ENCODE data around the gene STX18. TPM values are rescaled to one million over a fixed set of nuclear protein-coding genes. Genes with fewer than 3 reads are reported as not detected.
"Not testable (repeated sequence)": the region's sequence is repeated elsewhere in the genome, so short reads cannot be mapped to it uniquely, and the experiment has no call there.

The STX18 gene
- polyA plus RNA-seq, 4 donors: 54.3 to 74.0 (median 69.0) TPM

DNA sequence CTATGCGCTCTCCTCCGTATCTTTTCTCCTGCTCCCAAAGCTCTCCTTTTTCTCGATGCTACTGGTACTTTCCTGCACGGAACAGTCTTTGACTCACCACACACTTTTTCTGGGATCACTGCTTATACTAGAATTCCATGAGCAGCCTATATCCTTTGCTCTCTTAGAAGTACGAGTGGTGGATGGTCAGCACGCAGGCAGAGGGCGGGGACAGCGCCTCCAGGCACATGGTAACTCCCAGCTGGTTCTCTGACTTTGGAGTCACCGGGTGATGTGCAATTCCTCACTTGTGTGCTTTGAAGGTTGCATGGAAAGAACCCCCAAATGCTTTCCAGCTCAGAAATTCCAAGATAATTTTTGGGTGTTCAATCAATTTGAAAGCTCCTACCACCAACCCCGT lies 56.0 kb downstream of the STX18 start:
- DNase-seq (ENCODE audit: low read depth in 4 of 4, low spot score in 2 of 4): no peak

DNA sequence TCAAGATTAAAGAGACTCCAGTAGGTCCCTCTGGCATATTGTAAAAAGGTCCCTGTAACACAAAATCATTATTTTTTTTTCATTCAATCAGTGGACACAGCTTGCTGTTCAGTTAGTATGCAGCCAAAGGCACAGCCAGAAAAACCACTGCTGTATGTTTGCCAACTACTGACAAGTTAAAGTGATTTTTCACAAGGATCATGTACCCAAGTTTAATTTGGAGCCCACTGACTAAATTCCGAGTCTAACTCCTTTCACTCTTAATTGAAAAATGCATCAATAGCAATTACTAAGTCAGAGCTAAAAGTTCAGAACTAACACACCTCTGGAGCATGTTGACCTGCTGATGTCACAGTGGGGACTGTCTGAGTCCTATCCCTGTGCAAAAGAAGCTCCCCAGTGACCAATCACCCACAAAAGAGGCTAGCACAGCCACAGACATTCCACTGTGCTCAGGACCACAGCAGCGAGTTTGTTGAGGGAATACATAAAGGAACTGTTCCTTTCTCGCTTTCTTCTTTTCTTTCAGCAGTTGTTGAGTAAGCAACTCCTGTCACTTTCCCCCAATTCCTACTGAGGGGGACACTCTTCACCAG lies 60.4 kb downstream of the STX18 start:
- no peak for DNase-seq (ENCODE audit: low read depth in 4 of 4, low spot score in 2 of 4)

DNA sequence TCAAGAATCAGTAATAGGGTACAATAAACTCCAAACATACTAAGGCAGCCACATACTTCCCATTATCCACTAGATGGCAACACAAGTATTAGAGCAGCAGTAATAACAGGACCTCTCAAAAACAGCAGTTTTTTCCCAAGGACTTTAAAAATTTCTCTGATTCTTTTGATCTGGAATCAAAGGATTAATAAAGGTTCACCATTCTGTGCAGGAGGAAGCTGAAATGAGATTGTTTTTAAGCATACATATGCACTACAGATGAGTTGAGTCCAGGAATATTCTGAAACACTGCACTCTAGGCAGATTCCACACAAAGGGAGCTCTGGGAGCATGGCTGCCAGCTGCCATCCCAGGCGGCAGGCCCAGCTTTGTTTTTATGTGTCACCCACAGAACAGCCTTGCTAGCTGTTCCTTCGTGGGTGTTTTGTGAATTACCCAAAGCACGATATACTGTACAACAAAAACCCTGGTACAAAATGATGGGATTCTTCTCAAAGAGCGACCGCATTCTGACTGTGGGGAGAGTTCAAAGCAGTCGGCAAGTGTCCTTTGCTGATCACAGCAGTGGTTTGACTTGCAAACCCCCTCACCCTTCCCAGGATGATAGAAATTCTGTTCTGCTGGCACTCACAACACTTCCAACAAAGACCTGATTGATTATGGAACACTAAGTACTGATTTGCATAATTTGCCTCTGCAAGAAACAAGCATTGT lies 61.0 kb downstream of the STX18 start:
- DNase-seq (ENCODE audit: low read depth in 4 of 4, low spot score in 2 of 4): no peak

DNA sequence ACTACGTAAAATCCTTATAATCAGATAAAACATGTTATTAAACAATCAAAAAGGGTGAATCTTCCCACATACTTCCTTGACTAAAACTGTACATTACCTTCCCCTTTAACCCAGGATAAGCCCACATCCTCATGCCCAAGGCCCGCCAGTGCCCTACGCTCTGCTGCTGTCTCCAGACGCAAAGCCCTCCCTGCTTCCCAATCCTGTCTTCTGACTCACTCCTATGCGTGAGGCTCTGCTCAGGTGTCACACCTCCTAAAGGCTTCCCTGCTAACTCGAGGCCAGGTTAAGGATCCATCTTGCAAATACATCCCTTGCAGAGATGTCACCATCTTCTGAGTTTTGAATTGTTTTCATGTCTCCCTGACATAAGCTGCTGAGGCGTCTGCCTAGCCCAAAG lies 61.6 kb downstream of the STX18 start:
- no peak for DNase-seq (ENCODE audit: low read depth in 4 of 4, low spot score in 2 of 4)

DNA sequence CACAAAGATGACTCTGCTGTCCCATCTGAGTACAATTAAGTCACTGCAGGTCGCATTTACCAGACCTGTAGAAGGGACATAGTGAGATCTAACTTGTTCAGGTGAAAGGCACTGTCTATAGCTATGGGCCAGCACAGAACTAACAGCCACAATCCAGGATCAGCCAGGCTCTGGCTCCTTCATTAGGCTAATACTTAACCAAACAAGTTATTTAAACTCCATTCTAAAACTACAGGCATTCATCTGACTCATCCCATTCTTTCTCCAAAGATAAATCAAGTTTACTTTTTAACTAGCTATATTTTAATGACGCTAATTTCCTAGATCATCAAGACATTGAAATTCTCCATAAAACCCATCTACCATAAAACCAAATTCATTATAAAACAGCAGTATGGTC lies 62.5 kb downstream of the STX18 start:
- DNase-seq (ENCODE audit: low read depth in 4 of 4, low spot score in 2 of 4): no peak

DNA sequence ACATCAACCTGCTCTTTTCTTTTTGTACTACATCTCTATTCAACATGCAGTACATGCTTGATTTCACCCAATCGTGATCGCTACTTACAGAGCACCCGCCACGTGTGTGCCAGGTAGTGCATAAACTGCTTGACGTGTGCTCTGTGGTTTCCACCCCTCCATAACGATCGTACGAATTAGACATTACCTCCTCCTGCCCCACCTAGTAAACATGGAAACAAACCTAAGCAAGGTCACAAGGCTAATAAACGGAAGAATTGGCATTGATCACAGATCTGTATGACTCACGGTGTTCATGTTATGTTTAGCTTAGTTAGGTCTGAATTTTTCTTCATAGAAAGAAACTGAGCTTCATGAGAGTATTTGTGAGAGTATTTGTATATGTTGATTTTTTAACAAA lies 64.1 kb downstream of the STX18 start:
- DNase-seq (ENCODE audit: low read depth in 4 of 4, low spot score in 2 of 4): no peak

DNA sequence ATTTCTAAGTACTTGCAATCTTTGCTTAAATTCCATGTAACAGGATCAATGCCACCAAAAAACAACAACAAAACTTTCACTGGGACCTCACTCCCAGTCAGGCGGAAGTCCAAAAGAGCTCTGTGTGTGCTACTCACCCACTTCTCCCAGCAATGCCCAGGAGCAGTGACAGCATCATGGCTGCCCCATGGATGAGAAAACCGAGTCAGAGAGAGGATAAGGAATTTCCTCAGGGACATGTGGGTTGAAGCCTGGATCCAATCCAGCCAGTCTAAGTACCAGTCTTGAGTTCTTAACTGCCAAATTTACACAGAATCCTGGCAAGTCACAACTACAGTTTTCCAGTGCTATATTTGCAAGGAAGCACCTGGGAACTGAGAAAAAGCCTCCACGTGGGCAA lies 64.5 kb downstream of the STX18 start:
- DNase-seq (ENCODE audit: low read depth in 4 of 4, low spot score in 2 of 4): no peak

DNA sequence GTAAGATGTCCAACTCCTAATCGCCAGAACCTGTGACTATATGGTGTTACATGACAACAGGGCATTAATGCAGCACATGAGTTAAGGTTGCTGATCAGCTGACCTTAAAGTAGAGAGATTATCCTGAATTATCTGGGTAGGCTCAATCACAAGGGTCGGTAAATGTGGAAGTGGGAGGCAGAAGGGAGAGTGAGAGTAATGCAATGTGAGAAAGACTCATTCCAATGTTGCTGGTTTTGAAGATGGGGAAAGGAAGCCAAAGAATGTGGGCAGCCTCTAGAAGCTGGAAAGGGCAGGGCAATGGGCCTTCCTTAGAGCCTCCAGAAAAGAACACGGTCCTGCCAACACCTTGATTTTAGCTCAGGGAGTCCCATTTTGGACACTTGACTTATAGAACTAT lies 67.4 kb downstream of the STX18 start:
- no peak for DNase-seq (ENCODE audit: low read depth in 4 of 4, low spot score in 2 of 4)

DNA sequence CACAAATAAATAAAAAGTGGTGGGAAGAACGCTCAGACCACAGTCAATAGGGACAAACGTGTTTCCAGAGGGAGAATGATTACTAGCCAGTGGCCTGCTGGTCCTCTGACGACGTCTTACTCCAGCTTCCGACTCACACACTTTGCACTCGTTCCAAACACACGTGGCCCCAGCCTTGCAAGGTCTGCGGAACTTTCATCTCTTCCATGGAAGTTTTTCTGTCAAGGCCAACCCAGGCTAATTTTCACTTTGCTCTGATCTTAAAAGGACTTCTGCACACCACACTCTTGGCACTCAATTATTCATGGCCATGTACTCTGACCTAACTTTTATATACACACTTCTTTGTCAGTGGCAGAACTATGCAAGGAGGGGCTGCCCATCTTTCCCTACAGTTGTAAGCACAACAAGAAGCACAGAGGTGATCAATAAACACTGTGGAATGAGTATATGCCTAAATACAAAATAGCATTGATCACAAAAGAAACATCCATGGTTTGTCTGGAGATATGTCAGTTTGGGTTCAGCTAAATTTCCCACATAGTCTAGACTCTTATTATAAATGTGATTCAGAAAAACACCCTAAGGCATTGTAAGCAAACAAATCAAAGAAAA lies 69.4 kb downstream of the STX18 start:
- DNase-seq (ENCODE audit: low read depth in 4 of 4, low spot score in 2 of 4): no peak

DNA sequence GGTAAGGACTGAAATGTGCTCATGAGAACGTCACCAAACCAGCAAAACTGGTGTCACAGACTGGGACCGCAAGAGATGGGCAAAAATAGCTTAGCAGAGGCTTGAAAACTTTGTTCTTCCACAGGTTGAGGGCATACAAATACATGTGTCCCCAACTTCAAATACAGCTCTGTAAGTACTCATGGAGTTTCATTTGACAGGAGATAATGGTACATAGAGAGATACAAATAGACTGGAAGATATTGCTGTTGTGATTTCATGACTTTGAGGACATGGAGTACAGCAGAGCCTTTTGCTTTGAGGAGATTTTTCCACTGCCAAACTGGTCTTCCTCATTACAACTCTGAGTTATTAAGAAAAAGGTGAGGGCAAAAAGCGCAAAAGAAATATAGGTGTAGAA lies 70.7 kb downstream of the STX18 start:
- no peak for DNase-seq (ENCODE audit: low read depth in 4 of 4, low spot score in 2 of 4)

DNA sequence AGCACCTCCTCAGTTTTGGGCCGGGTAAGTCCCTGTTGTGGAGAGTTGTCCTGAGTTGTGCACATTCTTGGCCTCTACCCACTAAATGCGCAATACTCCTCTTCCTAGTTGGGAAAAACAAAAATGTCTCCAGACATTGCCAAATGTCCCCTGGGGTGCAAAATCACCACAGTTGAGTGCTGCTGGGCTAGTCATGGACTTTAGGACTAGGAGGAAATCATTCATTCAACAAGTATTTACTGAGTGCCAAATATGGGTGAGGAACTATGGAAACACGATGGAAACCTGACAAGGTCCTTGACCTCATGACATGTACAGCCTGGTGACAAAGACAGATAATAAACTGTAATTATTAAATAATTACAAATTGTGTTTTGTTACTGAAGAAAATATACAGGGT lies 71.6 kb downstream of the STX18 start:
- no peak for DNase-seq (ENCODE audit: low read depth in 4 of 4, low spot score in 2 of 4)

DNA sequence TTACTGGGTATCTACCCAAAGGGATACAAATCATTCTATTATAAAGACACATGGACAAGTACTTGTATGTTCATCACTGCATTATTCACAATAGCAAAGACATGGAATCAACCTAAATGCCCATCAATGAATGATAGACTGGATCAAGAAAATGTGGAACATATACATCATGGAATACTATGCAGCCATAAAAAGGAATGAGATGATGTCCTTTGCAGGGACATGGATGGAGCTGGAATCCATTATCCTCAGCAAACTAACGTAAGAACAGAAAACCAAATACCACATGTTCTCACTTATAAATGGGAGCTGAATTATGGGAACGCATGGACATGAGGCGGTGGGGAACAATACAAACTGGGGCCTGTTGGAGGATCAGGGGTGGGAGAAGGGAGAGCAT lies 76.6 kb downstream of the STX18 start:
- not testable (repeated sequence) for DNase-seq (ENCODE audit: low read depth in 4 of 4, low spot score in 2 of 4)

DNA sequence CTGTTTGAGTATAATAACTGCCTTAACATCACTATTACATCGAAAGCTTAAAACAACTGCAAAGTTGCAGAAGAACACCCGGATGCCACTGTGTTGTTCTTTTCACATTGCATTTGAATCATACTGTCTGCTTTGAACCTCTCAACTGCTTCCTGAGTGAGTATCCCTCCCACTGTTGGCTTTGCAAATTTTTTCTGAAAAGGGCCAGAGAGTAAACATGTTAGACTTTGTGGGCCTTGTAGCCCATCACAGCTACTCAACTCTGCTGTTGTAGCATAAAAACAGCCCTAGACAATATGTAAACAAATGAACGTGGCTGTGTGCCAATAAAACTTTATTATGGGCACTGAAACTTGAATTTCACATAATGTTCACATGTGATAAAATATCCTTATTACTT lies 78.9 kb downstream of the STX18 start:
- DNase-seq (ENCODE audit: low read depth in 4 of 4, low spot score in 2 of 4): no peak

DNA sequence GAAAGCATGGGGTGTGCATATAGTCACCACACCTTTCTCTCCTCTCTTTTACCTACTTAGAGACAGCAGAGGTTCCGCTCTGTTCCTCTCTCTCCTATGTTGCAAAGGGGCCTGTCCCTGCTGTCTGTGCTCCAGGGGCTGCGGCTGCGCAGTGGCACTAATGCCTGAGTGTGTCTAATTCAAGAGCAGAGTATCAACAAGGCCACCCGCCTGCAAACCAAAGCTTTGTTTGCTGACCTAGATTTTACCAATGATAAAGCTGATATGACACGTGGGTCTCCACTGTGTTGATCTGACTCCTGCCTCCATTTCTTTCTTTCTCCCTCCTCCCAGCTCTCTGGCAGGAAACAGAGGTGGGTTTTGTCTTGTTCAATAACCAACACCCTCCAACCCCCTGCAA lies 80.0 kb downstream of the STX18 start:
- DNase-seq (ENCODE audit: low read depth in 4 of 4, low spot score in 2 of 4): no peak

DNA sequence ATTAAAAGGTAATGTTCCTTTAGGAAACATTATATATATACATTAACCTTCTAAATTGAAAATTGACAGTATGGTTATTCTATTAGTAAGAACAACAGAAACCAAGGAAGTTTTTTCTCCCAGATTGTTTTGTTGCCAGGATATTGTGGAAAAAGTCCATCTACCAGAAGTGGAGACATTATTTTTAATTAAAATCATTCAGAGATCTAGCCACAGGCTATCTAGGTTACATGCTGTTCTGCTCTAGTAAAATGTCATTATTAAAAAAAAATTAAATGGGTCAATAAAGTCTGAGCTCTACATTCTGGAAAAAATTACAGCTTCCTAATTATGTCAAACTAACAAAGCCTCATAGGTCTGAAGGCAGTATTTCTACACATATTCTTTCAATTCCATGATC lies 80.7 kb downstream of the STX18 start:
- no peak for DNase-seq (ENCODE audit: low read depth in 4 of 4, low spot score in 2 of 4)

DNA sequence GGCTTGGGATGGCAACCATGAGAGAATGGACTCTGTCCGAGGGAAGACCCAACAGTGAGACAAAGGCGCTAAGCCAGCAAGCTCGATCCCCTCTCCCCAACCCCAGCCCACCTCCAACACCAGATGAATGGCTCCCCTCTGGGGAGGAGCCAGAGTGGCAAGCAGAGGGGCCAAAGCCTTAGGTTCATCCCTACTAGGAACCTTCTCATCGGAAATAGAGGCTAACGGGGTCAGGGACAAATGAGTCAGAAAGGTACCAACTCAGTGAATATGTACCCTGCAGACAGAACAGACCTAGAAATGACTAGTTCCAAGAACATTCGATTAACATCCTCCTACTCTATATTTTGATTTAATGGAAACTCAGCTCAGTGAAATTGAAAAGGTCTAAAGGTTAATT lies 81.1 kb downstream of the STX18 start:
- DNase-seq (ENCODE audit: low read depth in 4 of 4, low spot score in 2 of 4): no peak

DNA sequence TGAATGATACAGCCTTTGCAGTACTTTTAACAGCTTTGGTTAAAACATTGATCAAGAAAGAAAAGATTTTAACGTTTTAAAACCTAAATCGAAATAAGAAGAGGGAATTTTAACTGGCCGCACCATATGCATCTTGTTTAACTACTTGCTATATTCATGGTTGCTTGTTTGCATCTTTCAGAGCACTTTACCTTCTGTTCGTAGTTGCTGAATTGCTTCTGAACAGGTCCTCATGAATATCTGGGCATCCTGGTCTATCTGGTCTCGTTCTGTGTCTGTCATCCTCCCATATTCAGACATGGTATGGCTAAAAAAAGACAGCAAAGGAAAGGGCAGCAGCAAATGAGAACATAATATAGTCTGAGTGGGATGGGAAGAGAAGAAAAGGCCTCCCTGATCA lies 82.7 kb downstream of the STX18 start:
- no peak for DNase-seq (ENCODE audit: low read depth in 4 of 4, low spot score in 2 of 4)

DNA sequence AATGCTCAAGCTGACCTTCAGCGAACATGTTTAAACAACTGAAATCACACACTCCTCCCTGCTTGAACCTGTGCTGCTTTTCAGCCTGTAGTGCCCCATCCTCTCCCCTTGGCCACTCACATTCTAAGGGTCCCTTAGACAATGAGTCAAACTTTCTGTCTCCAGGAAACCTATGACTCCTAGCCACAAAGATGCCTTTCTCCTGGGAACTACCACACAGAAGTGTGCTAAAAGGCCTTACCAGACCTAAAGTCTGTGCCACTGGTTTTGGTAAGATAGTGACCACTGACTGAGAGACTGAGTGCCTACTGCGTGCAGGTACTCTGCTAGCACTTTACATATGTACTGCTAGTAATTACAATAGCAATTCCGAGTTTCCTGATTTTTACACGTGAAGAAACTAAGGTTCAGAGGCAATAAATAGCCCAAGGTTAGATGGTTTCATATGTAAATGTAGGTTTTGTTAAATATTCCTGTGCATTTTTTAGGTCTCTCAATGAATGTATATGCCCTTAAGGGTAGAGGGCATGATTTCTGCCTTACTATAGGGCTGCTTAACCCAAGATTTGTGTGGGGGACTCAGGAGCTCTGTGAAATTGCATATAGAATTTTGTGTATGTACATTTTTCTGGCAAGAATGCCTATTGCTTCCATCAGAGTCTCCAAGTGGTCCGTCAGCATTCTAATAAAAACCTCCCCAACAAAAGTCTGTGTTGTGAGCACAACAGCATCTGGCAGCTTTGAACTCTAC lies 83.9 kb downstream of the STX18 start:
- no peak for DNase-seq (ENCODE audit: low read depth in 4 of 4, low spot score in 2 of 4)

DNA sequence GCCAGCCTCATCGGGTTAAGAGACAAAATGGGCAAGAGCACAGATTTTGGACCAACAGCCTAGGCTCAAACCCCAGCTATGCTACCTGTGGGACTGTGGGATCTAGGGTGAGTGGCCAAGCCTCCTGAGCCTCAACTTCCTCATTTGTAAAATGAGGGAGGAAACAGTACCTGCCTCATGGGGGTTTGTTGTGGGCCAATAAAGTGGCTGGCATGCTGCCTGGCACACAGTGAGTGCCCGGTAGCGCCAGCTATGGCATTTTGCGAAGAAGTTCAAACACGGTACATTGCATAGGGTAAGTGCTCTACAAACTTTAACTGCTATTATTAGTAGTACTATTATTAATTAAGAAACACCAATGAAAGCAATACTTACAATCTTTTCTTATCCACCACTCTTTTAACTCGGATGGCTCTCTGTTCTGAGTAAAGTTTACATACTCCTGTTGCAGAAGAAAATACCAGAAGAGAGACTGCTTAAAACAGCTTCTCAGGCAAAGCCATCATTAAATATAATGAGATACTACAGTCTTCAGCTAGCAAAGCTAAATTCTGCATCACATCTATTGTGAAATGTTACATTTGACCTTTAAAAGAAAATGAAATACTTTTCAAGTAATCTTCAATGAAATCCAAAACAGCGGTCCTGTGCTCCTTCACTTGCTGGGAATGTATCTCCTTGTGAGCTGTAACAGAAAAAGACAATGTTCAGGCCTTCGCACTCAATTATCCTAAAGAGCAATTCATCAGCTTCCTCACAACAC lies 84.9 kb downstream of the STX18 start:
- no peak for DNase-seq (ENCODE audit: low read depth in 4 of 4, low spot score in 2 of 4)

DNA sequence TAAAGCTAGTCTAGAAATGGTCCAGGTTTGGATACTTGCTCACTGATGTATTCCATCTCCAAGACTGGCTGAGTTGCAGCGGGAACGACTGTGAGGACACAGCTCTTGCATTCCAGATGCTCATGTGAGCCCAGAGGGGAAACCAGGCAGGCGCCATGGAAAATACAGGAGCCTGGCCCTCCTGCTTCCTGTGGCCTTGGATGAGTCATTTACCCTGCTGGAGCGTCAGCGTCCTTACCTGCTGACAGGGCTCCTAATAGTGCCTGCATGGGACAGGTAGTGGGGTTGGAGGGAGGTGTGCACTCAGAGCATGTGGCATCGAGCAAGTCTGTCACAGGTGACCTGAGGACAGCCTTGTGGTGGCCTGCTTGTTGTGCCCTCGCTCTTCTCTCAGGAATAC lies 85.5 kb downstream of the STX18 start:
- no peak for DNase-seq (ENCODE audit: low read depth in 4 of 4, low spot score in 2 of 4)

All from left renal cortex interstitium (tissue), 4 donors.